Adrenal gland (tissue), 12 donors: Measurements from ENCODE around the gene RAB21. TPM values are rescaled to one million over a fixed set of nuclear protein-coding genes. Genes with fewer than 3 reads are reported as not detected.

ENCODE experiments used
- DNase-seq, 7 donors: peaks; one replicate each; pipeline ENCODE4 v3.0.0-alpha.2; 2019 to 2020
- H3K27ac ChIP-seq, 5 donors: fragments of 200-600 bp; sonication (generic) in 4 of 5; 1 replicate in 3 of 5; 2 replicates in 2 of 5; pipeline versions ENCODE4 v1.5.1 to v1.8.0; 2016 to 2020; ENCODE audit warnings: mild to moderate bottlenecking in 1 of 5
- H3K27me3 ChIP-seq: fragments of 200-600 bp; 2 replicates; pipeline ENCODE4 v1.8.0; 2021
- H3K36me3 ChIP-seq, 2 donors: fragments of 200-600 bp; replicated peaks in 1 of 2; 1 replicate in 1 of 2; 2 replicates in 1 of 2; pipeline versions ENCODE4 v1.5.1 to v1.8.0; 2018 to 2022
- H3K4me1 ChIP-seq, 2 donors: fragments of 200-600 bp; replicated peaks in 1 of 2; 1 replicate in 1 of 2; 2 replicates in 1 of 2; pipeline versions ENCODE4 v1.5.1 to v1.8.0; 2018 to 2021
- H3K4me3 ChIP-seq, 4 donors: fragments of 200-600 bp; sonication (generic) in 3 of 4; one replicate each; pipeline ENCODE4 v1.5.1; 2016 to 2018
- H3K9me3 ChIP-seq, 3 donors: fragments of 200-600 bp; sonication (generic) in 1 of 3; replicated peaks in 1 of 3; 1 replicate in 2 of 3; 2 replicates in 1 of 3; pipeline versions ENCODE4 v1.5.1 to v1.8.0; 2016 to 2021
- POLR2A ChIP-seq, 2 donors: fragments of 450-650 bp; IDR thresholded peaks; one replicate each; pipeline ENCODE4 v1.6.1; 2017; ENCODE audit warnings: antibody characterized with exemption in 2 of 2, mild to moderate bottlenecking in 2 of 2, moderate library complexity in 1 of 2
- WGBS, 4 donors: extraction: QIAGEN DNeasy Blood & Tissue Kit in 2 of 4; methylation state at CpG; one replicate each; pipeline versions ENCODE4 v1.1.5 to v1.1.7; 2013 to 2017; 5-methylcytosine and 5-hydroxymethylcytosine counted together
- intact Hi-C, 2 donors: fragments of 100-400 bp; cut with DNase I; formaldehyde crosslinking; loops; one replicate each; pipeline versions ENCODE4 v1.14.1 to v1.15.0; 2022 to 2023
- polyA plus RNA-seq, 3 donors: library from polyadenylated mRNA; stranded (reverse); fragments of 200-250 nt in 2 of 3; fragments of 350-450 nt in 1 of 3; fragmentation: Illumina TruSeq in 1 of 3; extraction: RNeasy Lipid Tissue Mini Kit (QIAGEN cat#74804) in 1 of 3; gene quantifications; one replicate each; pipeline ENCODE4 v1.2.3, GENCODE V29; 2013 to 2014
- total RNA-seq, 9 donors: library from RNA; depleted of rRNA in 4 of 9; stranded (reverse); fragments of >200 nt in 4 of 9; fragments of 120-200 nt in 1 of 9; fragmentation: NEBNext Ultra II Directional in 1 of 9; extraction: Animal tissue kit (Norgen Biotek cat#: 25700) in 1 of 9; gene quantifications; one replicate each; pipeline versions ENCODE4 v1.1.0 to v1.2.4, GENCODE V29; 2013 to 2023
- TF ChIP-seq, protein P1 (sequence below), 6 experiments: fragments of 450-650 bp in 4 of 6; fragments of 200-600 bp in 2 of 6; sonication (generic) in 1 of 6; IDR thresholded peaks; 1 replicate in 5 of 6; 2 replicates in 1 of 6; pipeline versions ENCODE4 v1.5.1 to v1.8.0; 2016 to 2021; ENCODE audit warnings: antibody characterized with exemption in 6 of 6, mild to moderate bottlenecking in 2 of 6, moderate library complexity in 1 of 6
- donor health status: healthy with polysubstance abuse.
- donor health status: Bipolar disorder and iron deficiency.
- donor health status: DM: yes; HTN: yes; CAD: no.
- donor health status: DM: no; HTN: no; CAD: no.
- donor health status: DM: no; HTN: no; CAD: no.
- donor health status: DM: yes; HTN: yes; CAD: no.

RAB21 gene
- total and polyA plus RNA-seq, 12 donors, result 8.6 to 123 (median 58.9) TPM

DNA sequence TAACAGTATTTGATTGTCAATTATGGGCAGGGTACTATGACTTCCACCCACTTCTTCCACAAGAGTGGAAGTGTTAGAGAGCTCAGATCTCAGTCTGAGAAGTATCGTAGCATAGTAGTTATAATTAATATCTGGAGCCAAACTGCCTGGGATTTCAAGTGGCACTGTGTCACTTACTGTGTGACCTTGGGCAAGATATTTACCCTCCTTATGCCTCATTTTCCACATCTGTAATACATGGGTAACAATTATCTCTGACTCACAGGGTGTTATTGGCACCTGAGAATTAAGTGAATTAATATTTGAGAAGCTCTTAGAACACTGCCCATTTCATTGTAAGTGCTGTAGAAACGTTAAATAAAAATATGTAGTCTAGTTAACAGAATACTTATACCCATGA is 11.5 kb downstream of the RAB21 start:
- Histone ChIP-seq H3K27ac (no peak overlapping the region), H3K9me3 (no peaks in the 10 kb centered on the region), H3K4me3 (no peak overlapping the region), H3K4me1 (peaks cover 4 to 43% of the 10 kb centered on the region in 2 donors), H3K36me3 (no peaks in the 10 kb centered on the region), H3K27me3 (no peaks in the 10 kb centered on the region)
- DNase-seq, result no peak
- 74 to 81% (median 77%) methylated on average over 2 of the region's 2 CpGs for WGBS, 4 donors
- TF ChIP-seq POLR2A (IDR thresholded peaks at IDR 0.05), result no peak
- TF ChIP-seq, protein P1, sequence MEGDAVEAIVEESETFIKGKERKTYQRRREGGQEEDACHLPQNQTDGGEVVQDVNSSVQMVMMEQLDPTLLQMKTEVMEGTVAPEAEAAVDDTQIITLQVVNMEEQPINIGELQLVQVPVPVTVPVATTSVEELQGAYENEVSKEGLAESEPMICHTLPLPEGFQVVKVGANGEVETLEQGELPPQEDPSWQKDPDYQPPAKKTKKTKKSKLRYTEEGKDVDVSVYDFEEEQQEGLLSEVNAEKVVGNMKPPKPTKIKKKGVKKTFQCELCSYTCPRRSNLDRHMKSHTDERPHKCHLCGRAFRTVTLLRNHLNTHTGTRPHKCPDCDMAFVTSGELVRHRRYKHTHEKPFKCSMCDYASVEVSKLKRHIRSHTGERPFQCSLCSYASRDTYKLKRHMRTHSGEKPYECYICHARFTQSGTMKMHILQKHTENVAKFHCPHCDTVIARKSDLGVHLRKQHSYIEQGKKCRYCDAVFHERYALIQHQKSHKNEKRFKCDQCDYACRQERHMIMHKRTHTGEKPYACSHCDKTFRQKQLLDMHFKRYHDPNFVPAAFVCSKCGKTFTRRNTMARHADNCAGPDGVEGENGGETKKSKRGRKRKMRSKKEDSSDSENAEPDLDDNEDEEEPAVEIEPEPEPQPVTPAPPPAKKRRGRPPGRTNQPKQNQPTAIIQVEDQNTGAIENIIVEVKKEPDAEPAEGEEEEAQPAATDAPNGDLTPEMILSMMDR (IDR thresholded peaks at IDR 0.05), result no peak
- intact Hi-C loops, result no loop called here

DNA sequence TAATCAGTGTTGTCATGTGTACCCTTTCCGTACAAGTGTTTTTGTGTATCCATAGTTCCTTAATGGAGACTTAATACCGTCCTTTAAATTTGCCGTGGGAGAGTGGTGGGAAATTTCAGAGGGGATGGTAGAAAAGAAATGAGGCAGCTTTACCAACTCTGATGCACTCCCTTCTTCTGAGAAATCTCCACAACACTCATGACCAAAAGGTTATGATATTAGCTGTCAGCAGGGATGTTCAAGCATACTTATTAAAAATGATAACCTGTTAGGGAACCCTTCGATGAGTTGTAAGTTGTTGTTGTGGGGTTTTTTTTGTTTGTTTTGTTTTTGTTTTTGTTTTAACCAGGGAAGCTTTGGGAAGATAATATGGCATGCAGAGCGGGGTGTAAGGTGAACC is 12.5 kb downstream of the RAB21 start:
- no peak for DNase-seq
- H3K9me3 ChIP-seq, result no peaks in the 10 kb centered on the region
- intact Hi-C loops, result no loop called here
- no peak overlapping the region for H3K27ac ChIP-seq
- no peak overlapping the region for H3K4me3 ChIP-seq
- H3K4me1 ChIP-seq, result peaks cover 4 to 47% of the 10 kb centered on the region in 2 donors
- TF ChIP-seq, protein P1 (IDR thresholded peaks at IDR 0.05), result no peak
- TF ChIP-seq POLR2A (IDR thresholded peaks at IDR 0.05), result no peak
- WGBS, 4 donors, result 93 to 98% (median 97%) methylated on average over 5 of the region's 5 CpGs
- H3K27me3 ChIP-seq, result no peaks in the 10 kb centered on the region
- peaks cover 0 to 6% of the 10 kb centered on the region in 2 donors for H3K36me3 ChIP-seq

DNA sequence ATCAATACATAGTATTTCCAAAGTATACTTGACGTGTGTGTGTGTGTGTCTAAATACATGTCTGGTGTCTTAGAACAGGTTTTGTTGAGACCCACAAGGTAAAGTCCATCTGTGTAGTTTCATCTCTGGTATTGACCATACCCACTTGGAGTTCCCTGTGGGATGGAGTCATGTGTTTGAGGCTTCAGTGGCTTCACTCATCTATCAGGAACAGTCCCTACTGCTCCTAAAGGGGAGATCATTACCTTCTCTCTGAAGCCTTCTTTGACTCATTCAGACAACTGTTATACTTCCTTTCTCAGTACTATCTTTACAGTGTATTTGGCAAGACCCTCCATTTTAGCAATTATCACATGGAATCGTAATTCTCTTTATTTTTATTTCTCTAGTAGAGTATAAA is 14.2 kb downstream of the RAB21 start:
- Histone ChIP-seq H3K4me3 (no peak overlapping the region), H3K27me3 (no peaks in the 10 kb centered on the region), H3K36me3 (peaks cover 0 to 16% of the 10 kb centered on the region in 2 donors), H3K27ac (no peak overlapping the region), H3K9me3 (no peaks in the 10 kb centered on the region), H3K4me1 (peaks cover 4 to 53% of the 10 kb centered on the region in 2 donors)
- TF ChIP-seq, protein P1 (IDR thresholded peaks at IDR 0.05), result no peak
- TF ChIP-seq POLR2A (IDR thresholded peaks at IDR 0.05), result no peak
- intact Hi-C loops, result no loop called here
- WGBS, 4 donors, result 88 to 93% (median 91%) methylated on average over 2 of the region's 2 CpGs
- no peak for DNase-seq

DNA sequence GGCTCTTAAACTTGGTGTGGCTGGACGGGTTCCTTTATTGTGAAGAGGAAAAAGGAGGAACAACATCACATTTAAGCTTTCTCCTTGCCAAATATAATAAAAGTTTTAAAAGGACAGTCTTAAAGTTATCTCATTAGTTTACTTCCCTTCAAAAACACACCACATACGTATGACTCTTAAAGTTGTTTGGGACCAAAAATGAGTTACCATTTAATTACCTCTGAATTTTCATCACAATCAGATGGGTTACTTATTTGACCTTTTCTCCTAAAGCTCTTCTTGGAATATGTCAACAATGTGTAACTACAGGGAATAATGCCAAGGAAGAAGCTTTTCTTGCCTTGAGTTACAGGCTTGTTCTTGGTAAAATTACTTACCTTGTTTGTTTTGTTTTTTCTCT is 16.4 kb downstream of the RAB21 start:
- H3K4me3 ChIP-seq, result no peak overlapping the region
- H3K36me3 ChIP-seq, result peaks cover 0 to 16% of the 10 kb centered on the region in 2 donors
- 59 to 64% (median 61%) methylated on average over 2 of the region's 2 CpGs for WGBS, 4 donors
- H3K9me3 ChIP-seq, result no peaks in the 10 kb centered on the region
- peak overlapping the region in 1 of 5 donors; percentile 18 for H3K27ac ChIP-seq
- peaks cover 4 to 52% of the 10 kb centered on the region in 2 donors for H3K4me1 ChIP-seq
- intact Hi-C loops, result no loop called here
- TF ChIP-seq, protein P1 (IDR thresholded peaks at IDR 0.05), result no peak
- TF ChIP-seq POLR2A (IDR thresholded peaks at IDR 0.05), result no peak
- no peaks in the 10 kb centered on the region for H3K27me3 ChIP-seq
- DNase-seq, result no peak
